GM19328 (cell line): ENCODE data around the gene CD74.
"Not testable (repeated sequence)": the region's sequence is repeated elsewhere in the genome, so short reads cannot be mapped to it uniquely, and the experiment has no call there.

Source experiments
- ATAC-seq: cut with Tn5 transposase; IDR thresholded peaks from one replicate; pipeline ENCODE4 v1.9.1; 2021; ENCODE audit warnings: mild to moderate bottlenecking, moderate library complexity; ENCODE audit not compliant: unreplicated experiment

The CD74 gene

GRCh38 chr5:150412319-150413175, at the start of gene CD74:
Gene CD74, minus strand, starts transcription at chr5:150412910. Its CDS starts 161 bp downstream, at chr5:150412749.
- peak; percentile 81 for ATAC-seq

GRCh38 chr5:150461231-150461630, 48.5 kb upstream of the CD74 start:
- peak; percentile 85 for ATAC-seq

- ATAC-seq, result peak; percentile 29
These were observed 48.1 kb upstream of the CD74 start for GRCh38 chr5:150460781-150461180.

- ATAC-seq, result peak; percentile 60
These were observed 46.3 kb upstream of the CD74 start for GRCh38 chr5:150458802-150459557.

GRCh38 chr5:150457562-150458240, 45.0 kb upstream of the CD74 start:
- no peak for ATAC-seq

GRCh38 chr5:150457121-150457520, 44.4 kb upstream of the CD74 start:
- no peak for ATAC-seq

GRCh38 chr5:150454492-150455229, 42.0 kb upstream of the CD74 start:
- no peak for ATAC-seq

- not testable (repeated sequence) for ATAC-seq
These were observed 41.3 kb upstream of the CD74 start for GRCh38 chr5:150454027-150454426.

GRCh38 chr5:150452914-150453313, 40.2 kb upstream of the CD74 start:
- ATAC-seq, result no peak

GRCh38 chr5:150451594-150451993, 38.9 kb upstream of the CD74 start:
- ATAC-seq, result no peak

- ATAC-seq, result peak; percentile 90
These were observed 37.0 kb upstream of the CD74 start, which contains the start of gene RPS14 for GRCh38 chr5:150449517-150450339. Gene RPS14, minus strand, starts transcription at chr5:150449739. Its CDS starts 2,006 bp downstream, at chr5:150447733.

GRCh38 chr5:150448952-150449516, 36.3 kb upstream of the CD74 start:
- peak; percentile 30 for ATAC-seq

GRCh38 chr5:150448334-150448733, 35.6 kb upstream of the CD74 start:
- ATAC-seq, result no peak

- ATAC-seq, result no peak
These were observed 34.5 kb upstream of the CD74 start for GRCh38 chr5:150447188-150447587.

GRCh38 chr5:150446583-150446982, 33.9 kb upstream of the CD74 start:
- ATAC-seq, result no peak

- ATAC-seq, result no peak
These were observed 33.4 kb upstream of the CD74 start for GRCh38 chr5:150446088-150446487.

- no peak for ATAC-seq
These were observed 32.1 kb upstream of the CD74 start for GRCh38 chr5:150444770-150445169.

- no peak for ATAC-seq
These were observed 30.7 kb upstream of the CD74 start for GRCh38 chr5:150443242-150444075.

GRCh38 chr5:150442699-150443080, 30.0 kb upstream of the CD74 start:
- no peak for ATAC-seq
